Subcutaneous adipose tissue (tissue), 4 donors: ENCODE measurements around the gene NCOA6. TPM values are rescaled to one million over a fixed set of nuclear protein-coding genes. Genes with fewer than 3 reads are reported as not detected.

Experiments
- CTCF ChIP-seq: fragments of 450-650 bp; IDR thresholded peaks from one replicate; pipeline ENCODE4 v1.5.1; 2016; ENCODE audit warnings: low read depth, mild to moderate bottlenecking, control low read depth, antibody characterized with exemption, moderate library complexity
- small RNA-seq: library from RNA; depleted of rRNA; stranded (forward); fragments of <200 nt; gene quantifications from one replicate; pipeline ENCODE3, GENCODE V24; 2016
- total RNA-seq, 4 donors: library from RNA; depleted of rRNA; stranded (reverse); fragments of >200 nt; gene quantifications; one replicate each; pipeline ENCODE4 v1.1.0, GENCODE V29; 2016

NCOA6 gene
- total RNA-seq, 4 donors from 2014 or later: 16.0 to 23.5 (median 20.4) TPM

- no peak for TF ChIP-seq CTCF
Measured at GRCh38 chr20:34669094-34669493, 156.4 kb downstream of the NCOA6 start.

Small RNAs within 50 kb of the gene (small RNA-seq; reads per million reads assigned to genes)
- gene AL118520.1: not detected

Other genes with a start within 250 kb of the NCOA6 start
- 10 to 100 TPM in 1 of 4 donors, 1 to 10 TPM in 3; 5.7 to 13.9 (median 7.7) TPM for gene PIGU, start 148.6 kb downstream of the NCOA6 start, total RNA-seq
- gene TP53INP2, start 121.3 kb downstream of the NCOA6 start, total RNA-seq: 10 to 100 TPM in 1 of 4 donors, 1 to 10 TPM in 3; 4.4 to 17.1 (median 6.2) TPM
- gene GGT7, start 47.2 kb upstream of the NCOA6 start, total RNA-seq: 10 to 100 TPM in 2 of 4 donors, 1 to 10 TPM in 2; 2.9 to 15.8 (median 10.3) TPM
- gene ACSS2, start 51.0 kb upstream of the NCOA6 start, total RNA-seq: 100 to 1,000 TPM in 3 of 4 donors, 10 to 100 TPM in 1; 97.4 to 252 (median 136) TPM
- 10 to 100 TPM; 25.4 to 42.4 (median 30.0) TPM for gene GSS, start 130.2 kb upstream of the NCOA6 start, total RNA-seq
- 1 to 10 TPM in 1 of 4 donors, under 1 TPM in 3; 0.17 to 2.8 (median 0.38) TPM for gene MYH7B, start 130.2 kb upstream of the NCOA6 start, total RNA-seq